Caco-2 (cell line): ENCODE results near the gene COMMD1. TPM values are rescaled to one million over a fixed set of nuclear protein-coding genes. Genes with fewer than 3 reads are reported as not detected.

Experiments
- BruUV-seq: library from RNA; stranded (reverse); fragments of 400-500 nt; replicated peaks from 2 replicates; lab custom pipeline; 2021; lab: Mats Ljungman, UMichigan
- CTCF ChIA-PET: fragments of 300-600 bp; sonication (Branson Sonifier 250); formaldehyde crosslinking; loops from one replicate; lab custom pipeline; 2022; ENCODE audit warnings: antibody characterized with exemption; lab: Charles Lee
- POLR2A ChIA-PET: fragments of 300-600 bp; sonication (Branson Sonifier 250); formaldehyde crosslinking; loops from one replicate; lab custom pipeline; 2022; ENCODE audit warnings: antibody characterized with exemption; lab: Charles Lee
- DNase-seq, 2 experiments: peaks; one replicate each; pipeline versions ENCODE4 v3.0.0 to v3.0.0-alpha.2; 2020 to 2022
- H3K27me3 ChIP-seq: replicated peaks from 2 replicates; pipeline ENCODE4 v1.6.0; 2011; ENCODE audit warnings: low read length; ENCODE audit not compliant: control insufficient read depth, insufficient read depth
- H3K36me3 ChIP-seq: 2 replicates; pipeline ENCODE4 v1.5.1; 2011; ENCODE audit warnings: low read length; ENCODE audit not compliant: control insufficient read depth, insufficient read depth
- H3K4me1 ChIP-seq: fragments of 250-450 bp; sonication (Bioruptor Pico); 2 replicates; pipeline ENCODE4 v1.5.1; 2020; ENCODE audit warnings: mild to moderate bottlenecking
- H3K4me3 ChIP-seq: 2 replicates; pipeline ENCODE4 v1.5.1; 2011; ENCODE audit warnings: low read depth, mild to moderate bottlenecking, control low read depth, low read length
- H3K9me3 ChIP-seq: fragments of 250-450 bp; sonication (Bioruptor Pico); 2 replicates; pipeline ENCODE4 v1.5.1; 2020; ENCODE audit warnings: mild to moderate bottlenecking, moderate library complexity
- H3K27ac Mint-ChIP-seq: one replicate; pipeline ENCODE4 v1.8.0; 2022; ENCODE audit warnings: mixed read lengths; ENCODE audit not compliant: unreplicated experiment
- H3K27me3 Mint-ChIP-seq: one replicate; pipeline ENCODE4 v1.8.0; 2022; ENCODE audit warnings: mixed read lengths; ENCODE audit not compliant: insufficient read depth, unreplicated experiment
- H3K36me3 Mint-ChIP-seq: one replicate; pipeline ENCODE4 v1.8.0; 2022; ENCODE audit warnings: mild to moderate bottlenecking, mixed read lengths; ENCODE audit not compliant: insufficient read depth, unreplicated experiment
- H3K4me1 Mint-ChIP-seq: one replicate; pipeline ENCODE4 v1.8.0; 2022; ENCODE audit warnings: low read depth, mixed read lengths; ENCODE audit not compliant: unreplicated experiment
- H3K4me3 Mint-ChIP-seq: one replicate; pipeline ENCODE4 v1.8.0; 2022; ENCODE audit warnings: mild to moderate bottlenecking, moderate library complexity, mixed read lengths; ENCODE audit not compliant: unreplicated experiment
- H3K9me3 Mint-ChIP-seq: one replicate; pipeline ENCODE4 v1.8.0; 2022; ENCODE audit warnings: mixed read lengths; ENCODE audit not compliant: unreplicated experiment
- intact Hi-C: fragments of 100-400 bp; cut with micrococcal nuclease; formaldehyde crosslinking; loops from one replicate; pipeline ENCODE4 v1.10.0; 2022; ENCODE audit not compliant: unreplicated experiment
- total RNA-seq: library from RNA; stranded (reverse); gene quantifications from 2 replicates; pipeline ENCODE4 v1.2.3, GENCODE V29; 2022
- TF ChIP-seq, protein P1 (sequence below), 2 experiments: fragments of 200-600 bp in 1 of 2; IDR thresholded peaks; 1 replicate in 1 of 2; 2 replicates in 1 of 2; pipeline versions ENCODE4 v1.5.1 to v1.8.0; 2011 to 2022; ENCODE audit warnings: antibody characterized with exemption in 1 of 2, control low read depth in 1 of 2, inconsistent platforms in 1 of 2, low read depth in 1 of 2, low read length in 1 of 2, mild to moderate bottlenecking in 1 of 2, moderate library complexity in 1 of 2; ENCODE audit not compliant: insufficient read depth in 1 of 2, severe bottlenecking in 1 of 2, unreplicated experiment in 1 of 2

Gene COMMD1
- total RNA-seq, 1 experiment from 2014 or later, result 56.7 TPM

- H3K4me1 Mint-ChIP-seq, result peaks cover 7% of the 10 kb centered on the region
- BruUV-seq, result no TSS peak
- no peaks in the 10 kb centered on the region for H3K27me3 Mint-ChIP-seq
- intact Hi-C loops, result no loop called here
- Histone ChIP-seq H3K9me3 (0 out of 2 replicates have a peak, but pooled peaks cover 5% of the 10 kb centered on the region), H3K27me3 (no peaks in the 10 kb centered on the region), H3K36me3 (no peaks in the 10 kb centered on the region), H3K4me1 (peaks cover 28% of the 10 kb centered on the region), H3K4me3 (no peak overlapping the region)
- H3K36me3 Mint-ChIP-seq, result peaks cover 6% of the 10 kb centered on the region
- peak overlapping the region; percentile 3 for H3K27ac Mint-ChIP-seq
- peak overlapping the region; percentile 1 for H3K4me3 Mint-ChIP-seq
- CTCF ChIA-PET, result interaction anchor here (0.8 kb wide), 1 partner anchor 275 kb away, joined by 4 read pairs; no protein-coding TSS in a partner anchor
- POLR2A ChIA-PET, result no interaction called here
- H3K9me3 Mint-ChIP-seq, result no peaks in the 10 kb centered on the region
- DNase-seq, result peak in 1 of 2 experiments; percentile 17
- TF ChIP-seq, protein P1, sequence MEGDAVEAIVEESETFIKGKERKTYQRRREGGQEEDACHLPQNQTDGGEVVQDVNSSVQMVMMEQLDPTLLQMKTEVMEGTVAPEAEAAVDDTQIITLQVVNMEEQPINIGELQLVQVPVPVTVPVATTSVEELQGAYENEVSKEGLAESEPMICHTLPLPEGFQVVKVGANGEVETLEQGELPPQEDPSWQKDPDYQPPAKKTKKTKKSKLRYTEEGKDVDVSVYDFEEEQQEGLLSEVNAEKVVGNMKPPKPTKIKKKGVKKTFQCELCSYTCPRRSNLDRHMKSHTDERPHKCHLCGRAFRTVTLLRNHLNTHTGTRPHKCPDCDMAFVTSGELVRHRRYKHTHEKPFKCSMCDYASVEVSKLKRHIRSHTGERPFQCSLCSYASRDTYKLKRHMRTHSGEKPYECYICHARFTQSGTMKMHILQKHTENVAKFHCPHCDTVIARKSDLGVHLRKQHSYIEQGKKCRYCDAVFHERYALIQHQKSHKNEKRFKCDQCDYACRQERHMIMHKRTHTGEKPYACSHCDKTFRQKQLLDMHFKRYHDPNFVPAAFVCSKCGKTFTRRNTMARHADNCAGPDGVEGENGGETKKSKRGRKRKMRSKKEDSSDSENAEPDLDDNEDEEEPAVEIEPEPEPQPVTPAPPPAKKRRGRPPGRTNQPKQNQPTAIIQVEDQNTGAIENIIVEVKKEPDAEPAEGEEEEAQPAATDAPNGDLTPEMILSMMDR (IDR thresholded peaks at IDR 0.05; ENCODE audit: insufficient read depth in 1 of 2, low read depth in 1 of 2, low read length in 1 of 2, severe bottlenecking in 1 of 2, unreplicated experiment in 1 of 2), result no peak
These were observed 231.7 kb downstream of the COMMD1 start for GRCh38 chr2:62136956-62137830.

GRCh38 chr2:62140426-62141141, 235.1 kb downstream of the COMMD1 start:
- no TSS peak for BruUV-seq
- no peaks in the 10 kb centered on the region for H3K9me3 ChIP-seq
- Mint-ChIP-seq H3K27me3 (no peaks in the 10 kb centered on the region), H3K36me3 (peaks cover 6% of the 10 kb centered on the region), H3K4me3 (no peak overlapping the region), H3K9me3 (no peaks in the 10 kb centered on the region), H3K27ac (no peak overlapping the region), H3K4me1 (peaks cover 7% of the 10 kb centered on the region)
- TF ChIP-seq, protein P1 (IDR thresholded peaks at IDR 0.05; ENCODE audit: insufficient read depth in 1 of 2, low read depth in 1 of 2, low read length in 1 of 2, severe bottlenecking in 1 of 2, unreplicated experiment in 1 of 2), result no peak
- no peaks in the 10 kb centered on the region for H3K36me3 ChIP-seq
- peaks cover 27% of the 10 kb centered on the region for H3K4me1 ChIP-seq
- no peaks in the 10 kb centered on the region for H3K27me3 ChIP-seq
- POLR2A ChIA-PET, result no interaction called here
- CTCF ChIA-PET, result no interaction called here
- no peak for DNase-seq
- intact Hi-C loops, result no loop called here
- no peak overlapping the region for H3K4me3 ChIP-seq

- Mint-ChIP-seq H3K27ac (no peak overlapping the region), H3K27me3 (no peaks in the 10 kb centered on the region), H3K36me3 (no peaks in the 10 kb centered on the region), H3K4me3 (no peak overlapping the region), H3K4me1 (peaks cover 7% of the 10 kb centered on the region), H3K9me3 (no peaks in the 10 kb centered on the region)
- Histone ChIP-seq H3K4me1 (peaks cover 21% of the 10 kb centered on the region), H3K9me3 (no peaks in the 10 kb centered on the region), H3K36me3 (no peaks in the 10 kb centered on the region), H3K4me3 (no peak overlapping the region), H3K27me3 (no peaks in the 10 kb centered on the region)
- intact Hi-C loops, result no loop called here
- ChIA-PET CTCF (no interaction called here), POLR2A (no interaction called here)
- TF ChIP-seq, protein P1 (IDR thresholded peaks at IDR 0.05; ENCODE audit: insufficient read depth in 1 of 2, low read depth in 1 of 2, low read length in 1 of 2, severe bottlenecking in 1 of 2, unreplicated experiment in 1 of 2), result no peak
- no TSS peak for BruUV-seq
- DNase-seq, result no peak
These were observed 235.8 kb downstream of the COMMD1 start for GRCh38 chr2:62141142-62141740.
